Stimulated activated CD4-positive, alpha-beta T cell treated with anti-CD3 and anti-CD28 coated beads, TNF-alpha, amount 100 ng/mL, for 48 hours (primary cell): ENCODE data around the gene SPG11.
"Not testable (repeated sequence)": the region's sequence is repeated elsewhere in the genome, so short reads cannot be mapped to it uniquely, and the experiment has no call there.

Source experiments
- DNase-seq, 3 donors: peaks; one replicate each; pipeline ENCODE4 v3.0.0-alpha.2; 2020; ENCODE audit warnings: low read depth in 3 of 3

Gene SPG11, protein sequence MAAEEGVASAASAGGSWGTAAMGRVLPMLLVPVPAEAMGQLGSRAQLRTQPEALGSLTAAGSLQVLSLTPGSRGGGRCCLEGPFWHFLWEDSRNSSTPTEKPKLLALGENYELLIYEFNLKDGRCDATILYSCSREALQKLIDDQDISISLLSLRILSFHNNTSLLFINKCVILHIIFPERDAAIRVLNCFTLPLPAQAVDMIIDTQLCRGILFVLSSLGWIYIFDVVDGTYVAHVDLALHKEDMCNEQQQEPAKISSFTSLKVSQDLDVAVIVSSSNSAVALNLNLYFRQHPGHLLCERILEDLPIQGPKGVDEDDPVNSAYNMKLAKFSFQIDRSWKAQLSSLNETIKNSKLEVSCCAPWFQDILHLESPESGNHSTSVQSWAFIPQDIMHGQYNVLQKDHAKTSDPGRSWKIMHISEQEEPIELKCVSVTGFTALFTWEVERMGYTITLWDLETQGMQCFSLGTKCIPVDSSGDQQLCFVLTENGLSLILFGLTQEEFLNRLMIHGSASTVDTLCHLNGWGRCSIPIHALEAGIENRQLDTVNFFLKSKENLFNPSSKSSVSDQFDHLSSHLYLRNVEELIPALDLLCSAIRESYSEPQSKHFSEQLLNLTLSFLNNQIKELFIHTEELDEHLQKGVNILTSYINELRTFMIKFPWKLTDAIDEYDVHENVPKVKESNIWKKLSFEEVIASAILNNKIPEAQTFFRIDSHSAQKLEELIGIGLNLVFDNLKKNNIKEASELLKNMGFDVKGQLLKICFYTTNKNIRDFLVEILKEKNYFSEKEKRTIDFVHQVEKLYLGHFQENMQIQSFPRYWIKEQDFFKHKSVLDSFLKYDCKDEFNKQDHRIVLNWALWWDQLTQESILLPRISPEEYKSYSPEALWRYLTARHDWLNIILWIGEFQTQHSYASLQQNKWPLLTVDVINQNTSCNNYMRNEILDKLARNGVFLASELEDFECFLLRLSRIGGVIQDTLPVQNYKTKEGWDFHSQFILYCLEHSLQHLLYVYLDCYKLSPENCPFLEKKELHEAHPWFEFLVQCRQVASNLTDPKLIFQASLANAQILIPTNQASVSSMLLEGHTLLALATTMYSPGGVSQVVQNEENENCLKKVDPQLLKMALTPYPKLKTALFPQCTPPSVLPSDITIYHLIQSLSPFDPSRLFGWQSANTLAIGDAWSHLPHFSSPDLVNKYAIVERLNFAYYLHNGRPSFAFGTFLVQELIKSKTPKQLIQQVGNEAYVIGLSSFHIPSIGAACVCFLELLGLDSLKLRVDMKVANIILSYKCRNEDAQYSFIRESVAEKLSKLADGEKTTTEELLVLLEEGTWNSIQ (N-terminal part only)

DNA sequence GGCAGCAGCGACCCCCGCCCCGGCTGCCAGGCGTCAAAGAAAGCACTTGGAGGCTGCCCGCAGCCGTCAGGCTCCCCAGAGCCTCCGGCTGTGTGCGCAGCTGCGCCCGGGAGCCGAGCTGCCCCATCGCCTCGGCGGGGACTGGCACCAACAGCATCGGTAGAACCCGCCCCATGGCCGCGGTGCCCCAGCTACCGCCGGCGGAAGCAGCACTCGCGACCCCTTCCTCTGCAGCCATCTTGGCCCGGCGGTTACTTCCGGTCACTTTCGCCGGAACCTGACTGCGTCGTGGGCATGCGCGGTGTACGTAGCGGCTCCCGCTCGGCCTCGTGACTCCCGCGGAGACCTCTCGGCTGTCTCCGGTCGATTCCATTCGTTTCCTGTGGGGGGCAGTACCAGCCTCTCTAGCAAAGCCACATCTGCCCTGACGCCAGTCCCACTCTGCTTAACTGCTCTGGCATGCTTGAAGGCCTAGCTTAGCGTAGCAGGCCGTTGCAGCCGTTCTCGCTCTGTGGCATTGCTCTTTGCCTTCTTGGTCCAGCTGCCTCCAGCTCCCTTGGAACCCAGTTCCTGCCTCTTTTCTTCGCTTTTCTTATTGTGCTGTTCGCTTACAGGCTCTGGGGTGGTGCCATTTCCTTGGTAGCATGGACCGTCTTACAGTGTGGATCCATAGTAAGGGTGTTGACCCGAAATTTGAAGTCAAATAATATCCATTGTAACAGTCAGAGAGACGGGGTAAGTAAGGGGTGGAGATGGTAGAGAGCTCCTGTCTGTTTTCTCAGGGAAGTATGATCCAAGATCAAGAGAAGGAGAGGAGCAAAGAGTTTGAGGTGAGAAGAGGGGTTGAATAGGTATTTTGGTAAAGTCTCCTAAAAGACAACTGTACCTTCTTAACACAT is at the start of gene SPG11:
SPG11 (minus strand) TSS at position 253 of the 899 bp plus-strand sequence; CDS start at position 238, 15 bp downstream.
- DNase-seq, result peak; percentile 96 to 98 (median 96)

DNA sequence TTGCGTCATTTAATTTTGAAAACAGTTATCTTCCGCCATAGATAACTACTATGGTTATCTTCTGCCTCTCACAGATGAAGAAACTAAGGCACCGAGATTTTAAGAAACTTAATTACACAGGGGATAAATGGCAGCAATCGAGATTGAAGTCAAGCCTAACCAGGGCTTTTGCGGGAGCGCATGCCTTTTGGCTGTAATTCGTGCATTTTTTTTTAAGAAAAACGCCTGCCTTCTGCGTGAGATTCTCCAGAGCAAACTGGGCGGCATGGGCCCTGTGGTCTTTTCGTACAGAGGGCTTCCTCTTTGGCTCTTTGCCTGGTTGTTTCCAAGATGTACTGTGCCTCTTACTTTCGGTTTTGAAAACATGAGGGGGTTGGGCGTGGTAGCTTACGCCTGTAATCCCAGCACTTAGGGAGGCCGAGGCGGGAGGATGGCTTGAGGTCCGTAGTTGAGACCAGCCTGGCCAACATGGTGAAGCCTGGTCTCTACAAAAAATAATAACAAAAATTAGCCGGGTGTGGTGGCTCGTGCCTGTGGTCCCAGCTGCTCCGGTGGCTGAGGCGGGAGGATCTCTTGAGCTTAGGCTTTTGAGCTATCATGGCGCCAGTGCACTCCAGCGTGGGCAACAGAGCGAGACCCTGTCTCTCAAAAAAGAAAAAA is 49.0 kb upstream of the SPG11 start:
- peak in 1 of 3 donors; percentile 46 for DNase-seq

DNA sequence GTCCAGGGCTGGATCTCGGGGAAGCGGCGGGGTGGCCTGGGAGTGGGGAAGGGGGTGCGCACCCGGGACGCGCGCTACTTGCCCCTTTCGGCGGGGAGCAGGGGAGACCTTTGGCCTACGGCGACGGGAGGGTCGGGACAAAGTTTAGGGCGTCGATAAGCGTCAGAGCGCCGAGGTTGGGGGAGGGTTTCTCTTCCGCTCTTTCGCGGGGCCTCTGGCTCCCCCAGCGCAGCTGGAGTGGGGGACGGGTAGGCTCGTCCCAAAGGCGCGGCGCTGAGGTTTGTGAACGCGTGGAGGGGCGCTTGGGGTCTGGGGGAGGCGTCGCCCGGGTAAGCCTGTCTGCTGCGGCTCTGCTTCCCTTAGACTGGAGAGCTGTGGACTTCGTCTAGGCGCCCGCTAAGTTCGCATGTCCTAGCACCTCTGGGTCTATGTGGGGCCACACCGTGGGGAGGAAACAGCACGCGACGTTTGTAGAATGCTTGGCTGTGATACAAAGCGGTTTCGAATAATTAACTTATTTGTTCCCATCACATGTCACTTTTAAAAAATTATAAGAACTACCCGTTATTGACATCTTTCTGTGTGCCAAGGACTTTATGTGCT is 48.4 kb upstream of the SPG11 start:
- no peak for DNase-seq

DNA sequence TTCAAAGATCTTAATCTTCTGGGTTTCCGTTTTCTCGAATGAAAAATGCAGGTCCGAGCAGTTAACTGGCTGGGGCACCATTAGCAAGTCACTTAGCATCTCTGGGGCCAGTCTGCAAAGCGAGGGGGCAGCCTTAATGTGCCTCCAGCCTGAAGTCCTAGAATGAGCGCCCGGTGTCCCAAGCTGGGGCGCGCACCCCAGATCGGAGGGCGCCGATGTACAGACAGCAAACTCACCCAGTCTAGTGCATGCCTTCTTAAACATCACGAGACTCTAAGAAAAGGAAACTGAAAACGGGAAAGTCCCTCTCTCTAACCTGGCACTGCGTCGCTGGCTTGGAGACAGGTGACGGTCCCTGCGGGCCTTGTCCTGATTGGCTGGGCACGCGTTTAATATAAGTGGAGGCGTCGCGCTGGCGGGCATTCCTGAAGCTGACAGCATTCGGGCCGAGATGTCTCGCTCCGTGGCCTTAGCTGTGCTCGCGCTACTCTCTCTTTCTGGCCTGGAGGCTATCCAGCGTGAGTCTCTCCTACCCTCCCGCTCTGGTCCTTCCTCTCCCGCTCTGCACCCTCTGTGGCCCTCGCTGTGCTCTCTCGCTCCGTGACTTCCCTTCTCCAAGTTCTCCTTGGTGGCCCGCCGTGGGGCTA is 47.8 kb upstream of the SPG11 start, which contains the start of the genes B2M and PATL2:
B2M (plus strand) TSS at position 422 of the 647 bp plus-strand sequence; CDS start at position 452, 30 bp downstream.
PATL2 (minus strand) TSS at position 228 of the 647 bp plus-strand sequence. CDS start 34,833 bp downstream, outside the sequence.
- DNase-seq, result peak; percentile 86 to 93 (median 92)

DNA sequence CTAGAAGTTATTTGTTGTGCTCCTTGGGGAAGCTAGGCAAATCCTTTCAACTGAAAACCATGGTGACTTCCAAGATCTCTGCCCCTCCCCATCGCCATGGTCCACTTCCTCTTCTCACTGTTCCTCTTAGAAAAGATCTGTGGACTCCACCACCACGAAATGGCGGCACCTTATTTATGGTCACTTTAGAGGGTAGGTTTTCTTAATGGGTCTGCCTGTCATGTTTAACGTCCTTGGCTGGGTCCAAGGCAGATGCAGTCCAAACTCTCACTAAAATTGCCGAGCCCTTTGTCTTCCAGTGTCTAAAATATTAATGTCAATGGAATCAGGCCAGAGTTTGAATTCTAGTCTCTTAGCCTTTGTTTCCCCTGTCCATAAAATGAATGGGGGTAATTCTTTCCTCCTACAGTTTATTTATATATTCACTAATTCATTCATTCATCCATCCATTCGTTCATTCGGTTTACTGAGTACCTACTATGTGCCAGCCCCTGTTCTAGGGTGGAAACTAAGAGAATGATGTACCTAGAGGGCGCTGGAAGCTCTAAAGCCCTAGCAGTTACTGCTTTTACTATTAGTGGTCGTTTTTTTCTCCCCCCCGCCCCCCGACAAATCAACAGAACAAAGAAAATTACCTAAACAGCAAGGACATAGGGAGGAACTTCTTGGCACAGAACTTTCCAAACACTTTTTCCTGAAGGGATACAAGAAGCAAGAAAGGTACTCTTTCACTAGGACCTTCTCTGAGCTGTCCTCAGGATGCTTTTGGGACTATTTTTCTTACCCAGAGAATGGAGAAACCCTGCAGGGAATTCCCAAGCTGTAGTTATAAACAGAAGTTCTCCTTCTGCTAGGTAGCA is 47.0 kb upstream of the SPG11 start:
- DNase-seq, result no peak

DNA sequence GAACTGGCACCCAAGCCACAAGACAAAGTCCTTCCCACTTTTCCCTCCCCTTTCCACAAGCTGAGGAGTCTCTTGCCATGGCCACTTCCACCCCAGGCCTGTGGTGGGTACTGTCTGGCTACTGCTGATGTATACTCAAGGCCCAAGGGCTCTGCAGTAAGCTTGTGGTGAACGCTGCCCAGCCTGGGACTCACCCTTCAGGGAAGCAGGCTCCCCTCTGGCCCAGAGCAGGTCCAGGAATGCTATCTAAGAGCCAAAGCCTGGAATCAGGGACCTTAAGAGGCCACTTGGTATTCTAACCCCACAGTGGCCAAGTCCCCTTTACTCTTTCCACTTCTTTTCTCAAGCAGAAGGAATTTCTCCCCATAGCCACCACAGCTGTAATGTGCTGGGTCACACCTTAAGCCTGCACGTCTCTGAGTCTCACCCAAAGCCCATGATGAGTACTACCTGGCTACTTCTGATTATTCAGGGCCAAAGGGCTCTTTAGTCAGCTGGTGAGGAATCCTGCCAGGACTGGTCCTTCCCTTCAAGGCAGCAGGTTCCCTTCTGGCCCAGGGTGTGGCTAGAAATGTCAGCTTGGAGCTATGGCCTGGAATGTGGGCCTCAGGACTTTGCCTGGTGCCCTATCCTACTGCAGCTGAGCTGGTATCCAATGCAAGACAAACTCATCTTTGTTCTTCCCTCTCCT is 43.6 kb upstream of the SPG11 start:
- DNase-seq, result no peak

DNA sequence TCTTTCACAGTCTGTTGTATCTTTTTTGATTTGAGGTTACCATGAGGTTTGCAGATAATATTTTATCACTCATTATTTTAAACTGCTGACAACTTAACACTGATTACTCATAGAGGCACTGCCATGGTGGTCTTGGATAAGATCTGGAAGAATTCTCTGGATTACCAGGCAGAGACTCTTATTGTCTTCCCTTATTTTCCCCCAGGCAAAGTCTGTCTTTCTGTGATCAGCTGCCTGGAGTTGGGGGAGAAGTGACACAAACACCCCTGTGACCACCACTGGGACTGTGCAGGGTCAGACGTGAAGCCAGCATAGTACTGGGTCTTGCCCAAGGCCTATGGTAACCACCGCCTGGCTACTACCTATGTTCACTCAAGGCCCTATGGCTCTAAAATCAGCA is 42.9 kb upstream of the SPG11 start:
- DNase-seq, result no peak

DNA sequence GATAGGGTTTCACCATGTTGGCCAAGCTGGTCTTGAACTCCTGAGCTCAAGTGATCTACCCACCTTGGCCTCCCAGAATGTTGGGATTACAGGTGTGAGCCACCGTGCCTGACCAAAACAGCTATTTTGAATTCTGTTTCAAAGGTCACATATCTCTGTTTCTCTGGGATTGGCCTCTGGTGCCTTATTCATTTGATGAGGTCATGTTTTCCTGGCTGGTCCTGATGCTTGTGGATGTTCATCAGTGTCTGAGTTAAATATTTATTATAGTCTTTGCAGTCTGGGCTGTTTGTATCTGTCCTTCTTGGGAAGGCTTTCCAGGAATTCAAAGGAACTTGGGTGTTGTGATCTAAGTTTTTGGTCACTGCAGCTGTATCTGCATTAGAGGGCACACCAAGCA is 42.5 kb upstream of the SPG11 start:
- no peak for DNase-seq

DNA sequence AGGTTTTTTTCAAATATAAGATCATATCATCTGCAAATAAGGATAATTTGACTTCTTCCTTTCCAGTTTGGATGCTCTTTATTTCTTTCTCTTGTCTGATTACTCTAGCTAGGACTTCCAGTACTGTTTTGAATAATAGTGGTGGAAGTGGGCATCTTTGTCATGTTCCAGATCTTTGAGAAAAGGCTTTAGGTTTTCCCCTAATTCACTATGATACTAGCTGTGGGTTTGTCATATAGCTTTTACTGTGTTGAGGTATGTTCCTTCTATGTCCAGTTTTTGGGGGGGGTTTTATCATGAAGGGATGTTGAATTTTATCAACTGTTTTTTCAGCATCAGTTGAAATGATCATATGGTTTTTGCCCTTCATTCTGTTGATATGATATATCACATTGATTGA is 37.2 kb upstream of the SPG11 start:
- DNase-seq, result not testable (repeated sequence)

DNA sequence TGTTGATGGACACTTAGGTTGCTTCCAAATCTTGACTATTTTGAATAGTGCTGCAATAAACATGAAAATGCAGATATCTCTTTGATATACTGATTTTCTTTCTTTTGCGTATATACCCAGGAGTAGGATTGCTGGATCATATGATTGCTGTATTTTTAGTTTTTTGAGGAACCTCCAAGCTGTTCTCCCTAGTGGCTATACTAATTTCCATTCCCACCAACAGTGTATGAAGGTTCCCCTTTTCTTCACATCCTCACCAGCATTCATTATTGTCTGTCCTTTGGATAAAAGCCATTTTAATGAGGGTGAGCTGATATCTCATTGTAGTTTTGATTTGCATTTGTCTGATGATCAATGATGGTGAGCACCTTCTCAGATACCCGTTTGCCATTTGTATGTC is 35.2 kb upstream of the SPG11 start:
- no peak for DNase-seq

DNA sequence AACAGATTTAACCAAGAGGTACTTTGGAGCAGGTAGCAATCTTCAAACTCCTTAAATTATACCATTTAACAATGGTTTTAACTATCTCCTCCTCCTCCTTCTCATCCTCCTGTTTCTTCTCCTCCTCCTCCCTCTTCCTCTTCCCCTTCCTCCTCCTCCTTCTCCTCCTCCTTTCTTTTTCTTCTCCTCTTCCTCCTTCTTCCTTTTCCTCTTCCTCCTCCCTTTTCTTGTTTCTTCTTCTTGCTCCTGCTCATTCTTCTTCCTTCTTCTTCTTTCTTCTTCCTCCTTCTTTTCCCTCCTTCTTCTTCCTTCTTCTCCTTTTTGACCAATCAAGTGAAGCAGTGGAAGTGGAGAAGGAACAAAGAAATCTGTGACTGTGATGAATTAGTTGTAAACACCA is 33.6 kb upstream of the SPG11 start:
- no peak for DNase-seq

DNA sequence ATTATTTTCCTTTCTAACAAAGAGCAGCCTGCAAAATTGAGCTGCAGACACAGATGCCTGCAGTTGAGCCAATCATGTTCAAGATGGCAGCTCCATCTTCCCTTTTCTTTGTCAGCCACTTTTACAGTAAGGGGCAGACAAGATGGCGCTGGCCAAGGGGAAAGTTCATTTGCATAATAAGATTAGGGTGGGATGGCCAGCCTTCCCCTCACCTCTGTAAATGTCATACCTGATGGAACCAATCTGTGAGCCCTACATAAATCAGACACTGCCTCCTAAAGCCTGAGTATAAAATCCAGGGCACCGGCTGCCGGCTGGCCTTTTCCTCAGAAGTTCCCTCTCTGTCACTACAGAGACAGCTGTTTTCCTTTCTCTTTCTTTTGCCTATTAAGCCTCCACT is 31.8 kb upstream of the SPG11 start:
- DNase-seq, result no peak

DNA sequence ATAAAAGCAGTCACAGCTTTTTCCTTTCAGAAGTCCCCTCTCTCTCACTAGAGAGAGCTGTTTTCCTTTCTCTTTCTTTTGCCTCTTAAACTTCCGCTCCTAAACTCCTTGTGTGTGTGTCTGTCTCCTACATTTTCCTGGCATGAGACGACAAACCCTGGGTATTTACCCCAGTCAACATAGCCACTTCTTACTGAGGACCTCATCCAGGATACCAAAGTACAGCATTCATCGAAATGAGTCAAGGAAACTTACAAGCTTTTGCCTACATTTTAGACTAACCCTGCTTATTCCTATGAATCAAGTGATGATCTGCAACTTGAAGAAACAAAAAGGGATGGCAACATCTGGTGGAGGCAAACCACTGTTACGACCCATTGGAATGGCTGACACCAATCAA is 31.0 kb upstream of the SPG11 start:
- no peak for DNase-seq

DNA sequence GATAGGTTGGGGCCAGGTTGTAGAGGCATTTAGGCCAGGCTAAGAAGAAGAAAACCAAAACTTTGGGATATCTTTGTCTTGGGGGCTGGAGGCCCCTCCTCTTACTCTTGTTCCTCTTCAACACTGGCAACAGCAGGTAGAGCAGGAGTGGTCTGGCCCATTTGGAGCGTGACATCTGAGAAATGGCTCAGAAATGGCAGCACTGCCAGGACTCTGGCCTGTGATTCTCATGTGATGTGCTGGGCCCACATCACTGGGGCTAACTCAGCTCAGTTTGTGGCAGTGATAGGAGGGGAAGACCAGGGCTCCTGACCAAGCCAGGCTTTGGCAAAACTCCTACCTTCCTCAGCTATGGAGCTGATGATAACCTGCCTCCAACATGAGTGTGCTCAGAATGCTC is 29.2 kb upstream of the SPG11 start:
- no peak for DNase-seq

DNA sequence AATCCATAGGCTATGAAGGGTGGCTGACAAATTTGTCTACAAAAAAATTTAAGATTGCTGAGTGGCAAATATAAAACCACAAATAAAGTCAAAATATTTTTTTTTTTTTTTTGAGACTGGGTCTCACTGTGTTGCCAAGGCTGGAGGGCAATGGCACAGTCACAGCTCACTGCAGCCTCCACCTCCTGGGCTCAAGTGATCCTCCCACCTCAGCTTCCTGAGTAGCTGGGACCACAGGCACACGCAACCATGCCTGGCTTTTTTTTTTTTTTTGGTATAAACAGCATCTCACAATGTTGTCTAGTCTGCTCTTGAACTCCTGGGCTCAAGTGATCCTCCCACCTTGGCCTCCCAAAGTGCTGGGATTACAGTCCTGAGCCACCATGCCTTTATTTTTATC is 26.8 kb upstream of the SPG11 start:
- DNase-seq, result not testable (repeated sequence)

DNA sequence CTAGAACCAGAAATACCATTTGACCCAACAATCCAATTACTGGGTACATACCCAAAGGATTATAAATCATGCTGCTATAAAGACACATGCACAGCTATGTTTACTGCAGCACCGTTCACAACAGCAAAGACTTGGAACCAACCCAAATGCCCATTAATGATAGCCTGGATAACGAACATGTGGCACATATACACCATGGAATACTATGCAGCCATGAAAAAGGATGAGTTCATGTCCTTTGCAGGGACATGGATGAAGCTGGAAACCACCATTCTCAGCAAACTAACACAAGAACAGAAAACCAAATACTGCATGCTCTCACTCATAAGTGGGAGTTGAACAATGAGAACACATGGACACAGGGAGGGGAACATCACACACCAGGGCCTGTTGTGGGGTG is 25.9 kb upstream of the SPG11 start:
- DNase-seq, result not testable (repeated sequence)
